GM10266 (cell line): ENCODE data around the gene AIFM3.

Source experiments
- DNase-seq: peaks from one replicate; pipeline ENCODE4 v3.0.0; 2012; ENCODE audit errors: extremely low spot score
- CTCF ChIP-seq: IDR thresholded peaks from 2 replicates; pipeline ENCODE4 v1.5.1; 2012; ENCODE audit warnings: mild to moderate bottlenecking, low read depth; ENCODE audit not compliant: control insufficient read depth, insufficient read depth; ENCODE audit errors: missing control alignments

AIFM3 gene

GRCh38 chr22:21015466-21016006 lies 48.5 kb downstream of the AIFM3 start:
- no peak for TF ChIP-seq CTCF
- DNase-seq = no peak

- no peak for DNase-seq
- TF ChIP-seq CTCF = no peak
These were observed 49.8 kb downstream of the AIFM3 start for GRCh38 chr22:21016644-21017420.

- no peak for DNase-seq
- TF ChIP-seq CTCF = no peak
These were observed 51.3 kb downstream of the AIFM3 start for GRCh38 chr22:21018314-21018713.

- DNase-seq = no peak
- TF ChIP-seq CTCF = peak; percentile 46
These were observed 53.9 kb downstream of the AIFM3 start for GRCh38 chr22:21020802-21021429.

- no peak for TF ChIP-seq CTCF
- DNase-seq = no peak
These were observed 55.5 kb downstream of the AIFM3 start for GRCh38 chr22:21022507-21022906.

GRCh38 chr22:21022955-21023614 lies 56.0 kb downstream of the AIFM3 start:
- TF ChIP-seq CTCF = no peak

More at GRCh38 chr22:21022955-21023614, 56.0 kb downstream of the AIFM3 start:
- DNase-seq = no peak
